Neural crest cell (in vitro differentiated cells): Measurements from ENCODE around the gene GBF1. TPM values are rescaled to one million over a fixed set of nuclear protein-coding genes. Genes with fewer than 3 reads are reported as not detected.

ENCODE experiments used
- DNase-seq: peaks from one replicate; pipeline ENCODE4 v3.0.0; 2021; ENCODE audit warnings: low read depth, mixed read lengths, low spot score
- H3K27ac Mint-ChIP-seq: one replicate; pipeline ENCODE4 v1.8.0; 2021; ENCODE audit warnings: mild to moderate bottlenecking, mixed read lengths; ENCODE audit not compliant: unreplicated experiment
- H3K27me3 Mint-ChIP-seq: 2 replicates; pipeline ENCODE4 v1.8.0; 2021; ENCODE audit warnings: low read depth, mild to moderate bottlenecking, mixed read lengths
- H3K36me3 Mint-ChIP-seq: 2 replicates; pipeline ENCODE4 v1.8.0; 2021; ENCODE audit warnings: low read depth, mild to moderate bottlenecking, mixed read lengths
- H3K4me1 Mint-ChIP-seq: 2 replicates; pipeline ENCODE4 v1.8.0; 2021; ENCODE audit warnings: mixed read lengths
- H3K4me3 Mint-ChIP-seq: one replicate; pipeline ENCODE4 v1.8.0; 2021; ENCODE audit warnings: mild to moderate bottlenecking, mixed read lengths
- H3K9me3 Mint-ChIP-seq: 2 replicates; pipeline ENCODE4 v1.8.0; 2021; ENCODE audit warnings: mixed read lengths
- CTCF ChIP-seq: fragments of 200-600 bp; sonication (generic); conservative IDR thresholded peaks from 2 replicates; pipeline ENCODE4 v1.5.0; 2021; ENCODE audit warnings: antibody characterized with exemption, mild to moderate bottlenecking
- total RNA-seq: library from RNA; stranded (reverse); gene quantifications from 2 replicates; pipeline ENCODE4 v1.2.1, GENCODE V29; 2021

The GBF1 gene
- total RNA-seq, 1 donor from 2014 or later = 43.2 TPM

- H3K27me3 Mint-ChIP-seq = no peaks in the 10 kb centered on the region
- TF ChIP-seq CTCF = no peak
Observed at GRCh38 chr10:102426803-102427287, 181.5 kb downstream of the GBF1 start.

DNA sequence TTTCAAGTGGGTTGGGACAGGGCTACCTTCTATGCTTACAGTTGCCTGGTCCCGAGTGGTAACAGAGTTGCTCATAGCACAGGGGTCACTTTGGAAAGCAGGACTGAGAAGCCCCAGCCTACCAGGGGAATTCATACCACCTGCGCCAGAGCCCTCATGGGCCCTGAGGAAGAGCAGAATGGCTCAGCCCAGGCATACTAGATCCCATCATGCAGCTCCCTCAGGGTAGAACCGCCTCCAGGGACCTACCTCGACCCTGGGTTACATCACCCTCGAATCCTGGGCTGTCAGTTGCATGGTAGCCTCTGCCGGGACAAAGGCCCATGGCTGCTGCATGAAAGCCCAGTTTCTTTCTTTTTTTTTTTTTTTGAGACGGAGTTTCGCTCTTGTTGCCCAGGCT, 184.1 kb downstream of the GBF1 start:
- no peak for DNase-seq
- TF ChIP-seq CTCF = no peak
- Mint-ChIP-seq H3K4me3 (no peak overlapping the region), H3K9me3 (no peaks in the 10 kb centered on the region), H3K36me3 (peaks cover 2% of the 10 kb centered on the region), H3K4me1 (peaks cover 62% of the 10 kb centered on the region), H3K27ac (no peak overlapping the region), H3K27me3 (peaks cover 5% of the 10 kb centered on the region)

More at GRCh38 chr10:102426803-102427287, 181.5 kb downstream of the GBF1 start:
- H3K4me1 Mint-ChIP-seq = peaks cover 60% of the 10 kb centered on the region
- no peak for DNase-seq
- peaks cover 2% of the 10 kb centered on the region for H3K36me3 Mint-ChIP-seq
- H3K9me3 Mint-ChIP-seq = no peaks in the 10 kb centered on the region
- peak overlapping the region; percentile 76 for H3K27ac Mint-ChIP-seq
- H3K4me3 Mint-ChIP-seq = peak overlapping the region; percentile 75

- Mint-ChIP-seq H3K36me3 (no peaks in the 10 kb centered on the region), H3K4me1 (peaks cover 61% of the 10 kb centered on the region), H3K4me3 (peak overlapping the region; percentile 96), H3K27me3 (peaks cover 11% of the 10 kb centered on the region), H3K9me3 (no peaks in the 10 kb centered on the region), H3K27ac (peak overlapping the region; percentile 91)
- no peak for TF ChIP-seq CTCF
- DNase-seq = no peak
Observed at GRCh38 chr10:102431452-102432124, 186.3 kb downstream of the GBF1 start.

Other genes with a start within 250 kb of the GBF1 start
- gene ARMH3, start 189.4 kb upstream of the GBF1 start, total RNA-seq = 24.4 TPM in 2 replicates
- gene HPS6, start 180.2 kb upstream of the GBF1 start, total RNA-seq = 17.5 and 18.9 TPM in 2 replicates
- gene LDB1, start 125.2 kb upstream of the GBF1 start, total RNA-seq = 122 and 127 TPM in 2 replicates
- gene PPRC1, start 112.5 kb upstream of the GBF1 start, total RNA-seq = 66.3 and 68.3 TPM in 2 replicates
- 111 and 116 TPM in 2 replicates for gene NOLC1, start 93.1 kb upstream of the GBF1 start, total RNA-seq
- 0.23 and 0.30 TPM in 2 replicates for gene ELOVL3, start 19.2 kb upstream of the GBF1 start, total RNA-seq
- not detected in 2 replicates for gene PITX3, start 4.0 kb upstream of the GBF1 start, total RNA-seq
- gene NFKB2, start 150.2 kb downstream of the GBF1 start, total RNA-seq = 22.9 and 26.1 TPM in 2 replicates
- 36.1 and 37.4 TPM in 2 replicates for gene PSD, start 173.3 kb downstream of the GBF1 start, total RNA-seq
- 24.8 and 25.6 TPM in 2 replicates for gene FBXL15, start 175.3 kb downstream of the GBF1 start, total RNA-seq
- 118 and 121 TPM in 2 replicates for gene CUEDC2, start 187.0 kb downstream of the GBF1 start, total RNA-seq
- 0.21 and 0.27 TPM in 2 replicates for gene C10orf95, start 206.0 kb downstream of the GBF1 start, total RNA-seq